Measurements from ENCODE around the gene MUC20.
"Not testable (repeated sequence)": the region's sequence is repeated elsewhere in the genome, so short reads cannot be mapped to it uniquely, and the experiment has no call there.

Gene MUC20

GRCh38 chr3:195720831-195721506, at the start of gene MUC20:
Gene MUC20, plus strand, starts transcription at chr3:195720978. Its CDS starts 30 bp downstream, at chr3:195721008.
- peak; percentile 51 for DNase-seq (ENCODE audit: low spot score)

GRCh38 chr3:195671283-195671682, 49.5 kb upstream of the MUC20 start:
- DNase-seq (ENCODE audit: low spot score): not testable (repeated sequence)

GRCh38 chr3:195673711-195674110, 47.1 kb upstream of the MUC20 start:
- not testable (repeated sequence) for DNase-seq (ENCODE audit: low spot score)

- not testable (repeated sequence) for DNase-seq (ENCODE audit: low spot score)
Observed at GRCh38 chr3:195678391-195679015, 42.3 kb upstream of the MUC20 start.

- not testable (repeated sequence) for DNase-seq (ENCODE audit: low spot score)
Observed at GRCh38 chr3:195680690-195681089, 40.1 kb upstream of the MUC20 start.

- not testable (repeated sequence) for DNase-seq (ENCODE audit: low spot score)
Observed at GRCh38 chr3:195681458-195682103, 39.2 kb upstream of the MUC20 start.

- not testable (repeated sequence) for DNase-seq (ENCODE audit: low spot score)
Observed at GRCh38 chr3:195682104-195682742, 38.6 kb upstream of the MUC20 start.

GRCh38 chr3:195683722-195684526, 36.9 kb upstream of the MUC20 start:
- not testable (repeated sequence) for DNase-seq (ENCODE audit: low spot score)

- DNase-seq (ENCODE audit: low spot score): not testable (repeated sequence)
Observed at GRCh38 chr3:195684527-195685257, 36.1 kb upstream of the MUC20 start.

GRCh38 chr3:195686537-195687208, 34.1 kb upstream of the MUC20 start:
- not testable (repeated sequence) for DNase-seq (ENCODE audit: low spot score)

- DNase-seq (ENCODE audit: low spot score): peak; percentile 62
Observed at GRCh38 chr3:195687209-195687760, 33.5 kb upstream of the MUC20 start.

- not testable (repeated sequence) for DNase-seq (ENCODE audit: low spot score)
Observed at GRCh38 chr3:195688471-195689183, 32.2 kb upstream of the MUC20 start.

- peak; percentile 46 for DNase-seq (ENCODE audit: low spot score)
Observed at GRCh38 chr3:195689184-195690070, 31.4 kb upstream of the MUC20 start.

- no peak for DNase-seq (ENCODE audit: low spot score)
Observed at GRCh38 chr3:195690951-195691350, 29.8 kb upstream of the MUC20 start.

GRCh38 chr3:195691596-195692353, 29.0 kb upstream of the MUC20 start:
- peak; percentile 37 for DNase-seq (ENCODE audit: low spot score)

- DNase-seq (ENCODE audit: low spot score): peak; percentile 26
Observed at GRCh38 chr3:195692354-195692685, 28.5 kb upstream of the MUC20 start.

GRCh38 chr3:195692781-195693427, 27.9 kb upstream of the MUC20 start:
- DNase-seq (ENCODE audit: low spot score): peak; percentile 38
